T follicular helper cell (primary cell): ENCODE measurements around the gene CHMP4B.

Experiments used
- DNase-seq: peaks from one replicate; pipeline ENCODE4 v3.0.0-alpha.2; 2020; ENCODE audit warnings: low read depth

Gene CHMP4B

GRCh38 chr20:33840160-33840559, 29.0 kb downstream of the CHMP4B start:
- DNase-seq = no peak

- DNase-seq = no peak
These were observed 29.7 kb downstream of the CHMP4B start for GRCh38 chr20:33840759-33841435.

- DNase-seq = no peak
These were observed 30.3 kb downstream of the CHMP4B start for GRCh38 chr20:33841436-33841799.

GRCh38 chr20:33842346-33842745, 31.2 kb downstream of the CHMP4B start:
- no peak for DNase-seq

- DNase-seq = no peak
These were observed 31.9 kb downstream of the CHMP4B start for GRCh38 chr20:33843050-33843449.

- no peak for DNase-seq
These were observed 32.7 kb downstream of the CHMP4B start for GRCh38 chr20:33843854-33844253.

GRCh38 chr20:33846291-33846935, 35.3 kb downstream of the CHMP4B start:
- no peak for DNase-seq

GRCh38 chr20:33847006-33847405, 35.9 kb downstream of the CHMP4B start:
- no peak for DNase-seq

- DNase-seq = no peak
These were observed 37.2 kb downstream of the CHMP4B start for GRCh38 chr20:33848391-33848790.

GRCh38 chr20:33850159-33850558, 39.0 kb downstream of the CHMP4B start:
- DNase-seq = no peak

- DNase-seq = no peak
These were observed 40.8 kb downstream of the CHMP4B start for GRCh38 chr20:33851842-33852466.

- DNase-seq = no peak
These were observed 41.7 kb downstream of the CHMP4B start for GRCh38 chr20:33852626-33853506.

- no peak for DNase-seq
These were observed 42.3 kb downstream of the CHMP4B start for GRCh38 chr20:33853507-33853813.

- no peak for DNase-seq
These were observed 46.8 kb downstream of the CHMP4B start for GRCh38 chr20:33857722-33858563.

GRCh38 chr20:33858666-33859065, 47.5 kb downstream of the CHMP4B start:
- no peak for DNase-seq

- no peak for DNase-seq
These were observed 48.1 kb downstream of the CHMP4B start for GRCh38 chr20:33859157-33859695.

GRCh38 chr20:33859751-33860150, 48.6 kb downstream of the CHMP4B start:
- DNase-seq = no peak

- DNase-seq = no peak
These were observed 50.3 kb downstream of the CHMP4B start for GRCh38 chr20:33861458-33861857.

GRCh38 chr20:33862709-33863403, 51.7 kb downstream of the CHMP4B start:
- DNase-seq = peak; percentile 13

GRCh38 chr20:33863440-33864323, 52.5 kb downstream of the CHMP4B start:
- no peak for DNase-seq
